K562 (cell line): ENCODE data around the gene TRMT2A. TPM values are rescaled to one million over a fixed set of nuclear protein-coding genes. Genes with fewer than 3 reads are reported as not detected.

Source experiments
- CAMTA2 ChIP-seq: fragments of 250-450 bp; sonication (Bioruptor Pico); conservative IDR thresholded peaks from 2 replicates; pipeline ENCODE4 v1.5.1; 2022
- EP400 ChIP-seq: fragments of 450-650 bp; IDR thresholded peaks from 2 replicates; pipeline ENCODE4 v1.6.1; 2017; ENCODE audit warnings: antibody characterized with exemption, mild to moderate bottlenecking, moderate library complexity
- KAT7 ChIP-seq: sonication (generic); formaldehyde crosslinking; IDR thresholded peaks from 2 replicates; pipeline ENCODE4 v1.8.0; 2022; ENCODE audit warnings: missing genetic modification reagents, mild to moderate bottlenecking, borderline replicate concordance
- LEF1 ChIP-seq: fragments of 450-650 bp; IDR thresholded peaks from 2 replicates; pipeline ENCODE4 v1.6.1; 2016; ENCODE audit warnings: mild to moderate bottlenecking
- MAZ ChIP-seq, 2 experiments: fragments of 450-650 bp in 1 of 2; sonication (generic) in 1 of 2; formaldehyde crosslinking; IDR thresholded peaks in 1 of 2; conservative IDR thresholded peaks in 1 of 2; 2 replicates each; pipeline versions ENCODE4 v1.4.0 to v1.5.0; 2020; ENCODE audit warnings: mild to moderate bottlenecking in 1 of 2, missing genetic modification reagents in 1 of 2
- NR2C2 ChIP-seq, 2 experiments: fragments of 200-800 bp in 1 of 2; sonication (Bioruptor generic) in 1 of 2; sonication (generic) in 1 of 2; formaldehyde crosslinking in 1 of 2; IDR thresholded peaks; 2 replicates each; pipeline versions ENCODE4 v1.6.1 to v1.8.0; 2016 to 2022; ENCODE audit warnings: mild to moderate bottlenecking in 1 of 2, missing compliant biosample characterization in 1 of 2, missing genetic modification characterization in 1 of 2, missing genetic modification reagents in 1 of 2
- PHTF2 ChIP-seq: fragments of 250-450 bp; sonication (Bioruptor Pico); IDR thresholded peaks from 2 replicates; pipeline ENCODE4 v1.5.0; 2021; ENCODE audit warnings: mild to moderate bottlenecking
- SAP30 ChIP-seq: fragments of 200-600 bp; sonication (generic); IDR thresholded peaks from 2 replicates; pipeline ENCODE4 v1.6.1; 2012; ENCODE audit warnings: borderline replicate concordance, low read depth, mild to moderate bottlenecking, moderate library complexity, low read length, control low read depth, inconsistent platforms; ENCODE audit not compliant: insufficient read depth, poor library complexity, severe bottlenecking
- SUPT5H ChIP-seq: fragments of 450-650 bp; IDR thresholded peaks from 2 replicates; pipeline ENCODE4 v1.6.1; 2016
- TEAD1 ChIP-seq, 2 experiments: fragments of 450-650 bp in 1 of 2; sonication (generic) in 1 of 2; formaldehyde crosslinking; IDR thresholded peaks; 2 replicates each; pipeline versions ENCODE4 v1.4.0 to v1.8.0; 2020 to 2022; ENCODE audit warnings: mild to moderate bottlenecking in 2 of 2, missing genetic modification reagents in 1 of 2
- U2AF1 ChIP-seq: fragments of 200-400 bp; formaldehyde crosslinking; optimal IDR thresholded peaks from 2 replicates; pipeline ENCODE3; 2017; ENCODE audit warnings: mild to moderate bottlenecking, low read depth, low read length, moderate library complexity
- ZNF121 ChIP-seq: sonication (generic); formaldehyde crosslinking; conservative IDR thresholded peaks from 2 replicates; pipeline ENCODE4 v1.8.0; 2022; ENCODE audit warnings: missing genetic modification reagents
- ZNF197 ChIP-seq: fragments of 200-800 bp; sonication (Bioruptor generic); IDR thresholded peaks from 2 replicates; pipeline ENCODE4 v1.6.1; 2016; ENCODE audit warnings: low read depth, missing genetic modification characterization, missing compliant biosample characterization
- ZNF561 ChIP-seq: fragments of 450-650 bp; formaldehyde crosslinking; conservative IDR thresholded peaks from 2 replicates; pipeline ENCODE4 v1.4.0; 2020; ENCODE audit warnings: mild to moderate bottlenecking, moderate library complexity
- polyA plus RNA-seq, 8 experiments: library from polyadenylated mRNA; depleted of rRNA in 4 of 8; stranded (reverse) in 5 of 8; unstranded in 3 of 8; fragments of >200 nt; fragmentation: Nextera tagmentation in 2 of 8; fragmentation: Illumina TruSeq in 1 of 8; extraction: Ambion mirVana in 2 of 8; extraction: Trizol in 1 of 8; gene quantifications; 2 replicates each; pipeline versions ENCODE4 v1.2.1 to v1.2.3, GENCODE V29; 2011 to 2014; ENCODE audit warnings: inconsistent platforms in 1 of 8, missing spikeins in 1 of 8
- total RNA-seq, 7 experiments: library from RNA; depleted of rRNA in 6 of 7; stranded (reverse); fragments of >200 nt in 6 of 7; fragmentation: Illumina TruSeq in 2 of 7; extraction: Trizol in 2 of 7; gene quantifications; 2 replicates each; pipeline versions ENCODE4 v1.2.1 to v1.2.3, GENCODE V29; 2011 to 2021; ENCODE audit warnings: low replicate concordance in 1 of 7

The TRMT2A gene
- total and polyA plus RNA-seq, 9 of the 15 experiments (the other 6 are each of a cell fraction or from before 2014, with no cell fraction given), result 1.6 to 265 (median 140) TPM

DNA sequence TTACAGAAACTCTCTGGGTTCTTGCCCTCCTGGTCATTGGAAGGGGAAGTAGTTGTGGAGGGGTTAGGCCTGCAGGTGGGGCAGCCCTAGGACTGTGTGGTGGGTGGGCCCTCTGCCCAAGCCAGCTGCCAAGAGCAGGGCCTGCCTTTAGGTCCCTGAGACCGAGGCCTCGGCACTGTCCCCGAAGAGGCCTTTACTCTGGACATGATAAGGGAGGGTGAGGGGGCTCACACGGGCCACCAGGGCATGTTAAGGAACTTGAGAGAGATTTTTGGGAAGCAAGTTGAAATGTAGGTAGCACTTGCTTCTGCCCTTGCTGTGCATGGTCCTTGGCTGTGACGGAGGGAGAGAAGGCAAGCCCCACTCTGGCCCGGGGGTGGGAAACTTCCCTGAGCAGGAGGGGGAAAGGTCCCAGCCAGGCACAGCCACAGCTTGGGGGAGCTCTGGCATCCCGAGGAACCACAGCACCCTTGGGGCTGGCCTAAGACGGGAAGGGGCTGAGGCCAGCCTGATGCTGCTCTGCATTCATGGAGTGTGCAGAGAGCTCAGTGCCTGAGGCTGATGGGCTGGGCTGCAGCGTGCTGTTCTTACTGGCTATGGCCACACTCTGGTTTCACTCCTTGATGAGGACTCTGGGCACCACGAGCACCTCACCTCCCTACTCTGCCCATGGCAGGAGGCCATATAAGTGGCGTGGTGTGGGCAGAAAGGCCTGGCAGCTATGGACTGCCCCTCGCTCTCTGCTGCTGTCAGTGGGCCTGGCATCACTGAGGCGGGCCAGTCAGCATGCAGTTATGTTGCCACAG lies 8.9 kb downstream of the TRMT2A start (continued):
- TF ChIP-seq TEAD1 (CRISPR knock-in tag; IDR thresholded peaks at IDR 0.05), result no peak
- no peak for TF ChIP-seq U2AF1
- TF ChIP-seq ZNF121 (CRISPR knock-in tag), result no peak
- peak; percentile 21; the same call in 1 of the 2 replicates for TF ChIP-seq SUPT5H
- TF ChIP-seq LEF1, result no peak
- no peak for TF ChIP-seq ZNF197 (CRISPR knock-in tag)
- TF ChIP-seq PHTF2, result no peak
- 0 out of 4 replicates have a peak, but pooled peaks of 1 of the 2 experiments have one; percentile 31 for TF ChIP-seq MAZ (CRISPR knock-in tag; conservative IDR thresholded peaks at IDR 0.05 in 1 of 2, IDR thresholded peaks at IDR 0.05 in 1 of 2)
- TF ChIP-seq ZNF561, result no peak
- peak; percentile 20 for TF ChIP-seq SAP30
- no peak for TF ChIP-seq CAMTA2 (CRISPR knock-in tag)
- TF ChIP-seq EP400, result no peak
- TF ChIP-seq KAT7, result no peak
- no peak for TF ChIP-seq NR2C2 (CRISPR knock-in tag; IDR thresholded peaks at IDR 0.05)
- TF ChIP-seq NR2C2 (tag; IDR thresholded peaks at IDR 0.05), result no peak
